Stomach (tissue), 9 donors: ENCODE results near the gene UNC5A. TPM values are rescaled to one million over a fixed set of nuclear protein-coding genes. Genes with fewer than 3 reads are reported as not detected.

Experiments
- DNase-seq, 2 donors: peaks; one replicate each; pipeline versions ENCODE4 v3.0.0 to v3.0.0-alpha.2; 2013 to 2019
- H3K27ac ChIP-seq, 5 donors: fragments of 200-600 bp in 4 of 5; sonication (generic) in 4 of 5; one replicate each; pipeline ENCODE4 v1.5.1; 2013 to 2019; ENCODE audit warnings: mild to moderate bottlenecking in 1 of 5, moderate library complexity in 1 of 5
- H3K27me3 ChIP-seq, 3 donors: fragments of 200-600 bp; sonication (generic); one replicate each; pipeline ENCODE4 v1.5.1; 2017 to 2019; ENCODE audit warnings: mixed run types in 1 of 3
- H3K36me3 ChIP-seq, 4 donors: fragments of 200-600 bp; sonication (generic); 1 replicate in 3 of 4; 2 replicates in 1 of 4; pipeline ENCODE4 v1.5.1; 2016 to 2019
- H3K4me1 ChIP-seq, 4 donors: fragments of 200-600 bp; sonication (generic); one replicate each; pipeline ENCODE4 v1.5.1; 2016 to 2019
- H3K4me3 ChIP-seq, 4 donors: fragments of 200-600 bp; sonication (generic) in 3 of 4; one replicate each; pipeline ENCODE4 v1.5.1; 2016 to 2019; ENCODE audit warnings: mild to moderate bottlenecking in 1 of 4
- H3K9me3 ChIP-seq, 4 donors: fragments of 200-600 bp; sonication (generic); one replicate each; pipeline ENCODE4 v1.5.1; 2016 to 2019
- EP300 ChIP-seq: sonication (generic); formaldehyde crosslinking; IDR thresholded peaks from one replicate; pipeline ENCODE4 v1.6.1; 2017; ENCODE audit warnings: antibody characterized with exemption
- POLR2A ChIP-seq, 4 donors: fragments of 450-650 bp; IDR thresholded peaks; one replicate each; pipeline ENCODE4 v1.6.1; 2016; ENCODE audit warnings: antibody characterized with exemption in 4 of 4, control low read depth in 2 of 4, mild to moderate bottlenecking in 1 of 4, moderate library complexity in 1 of 4
- POLR2AphosphoS5 ChIP-seq, 3 donors: sonication (generic); formaldehyde crosslinking; IDR thresholded peaks; one replicate each; pipeline ENCODE4 v1.6.1; 2016; ENCODE audit warnings: antibody characterized with exemption in 3 of 3
- WGBS, 5 donors: extraction: QIAGEN DNeasy Blood & Tissue Kit in 3 of 5; methylation state at CpG; one replicate each; pipeline versions ENCODE4 v1.1.5 to v1.1.7; 2013 to 2018; 5-methylcytosine and 5-hydroxymethylcytosine counted together
- intact Hi-C: fragments of 100-400 bp; cut with DNase I; formaldehyde crosslinking; loops from one replicate; pipeline ENCODE4 v1.15.1; 2023; ENCODE audit warnings: low total_unique reads
- polyA plus RNA-seq, 3 donors: library from polyadenylated mRNA; stranded (reverse); fragments of 200-250 nt; gene quantifications; one replicate each; pipeline ENCODE4 v1.2.3, GENCODE V29; 2013
- total RNA-seq, 5 donors: library from RNA; depleted of rRNA; stranded (reverse); fragments of >200 nt; gene quantifications; one replicate each; pipeline versions ENCODE4 v1.1.0 to v1.2.3, GENCODE V29; 2014 to 2016
- TF ChIP-seq, protein P1 (sequence below), 7 experiments: fragments of 450-650 bp in 4 of 7; fragments of 200-600 bp in 3 of 7; sonication (generic) in 3 of 7; IDR thresholded peaks; one replicate each; pipeline ENCODE4 v1.5.1; 2016 to 2019; ENCODE audit warnings: antibody characterized with exemption in 7 of 7, control low read depth in 2 of 7, mild to moderate bottlenecking in 1 of 7
- donor health status: healthy with polysubstance abuse.
- donor health status: Bipolar disorder and iron deficiency.
- donor health status: healthy.

Gene UNC5A
- total and polyA plus RNA-seq, 8 donors, result 0.08 to 0.72 (median 0.46) TPM; not detected in 4

DNA sequence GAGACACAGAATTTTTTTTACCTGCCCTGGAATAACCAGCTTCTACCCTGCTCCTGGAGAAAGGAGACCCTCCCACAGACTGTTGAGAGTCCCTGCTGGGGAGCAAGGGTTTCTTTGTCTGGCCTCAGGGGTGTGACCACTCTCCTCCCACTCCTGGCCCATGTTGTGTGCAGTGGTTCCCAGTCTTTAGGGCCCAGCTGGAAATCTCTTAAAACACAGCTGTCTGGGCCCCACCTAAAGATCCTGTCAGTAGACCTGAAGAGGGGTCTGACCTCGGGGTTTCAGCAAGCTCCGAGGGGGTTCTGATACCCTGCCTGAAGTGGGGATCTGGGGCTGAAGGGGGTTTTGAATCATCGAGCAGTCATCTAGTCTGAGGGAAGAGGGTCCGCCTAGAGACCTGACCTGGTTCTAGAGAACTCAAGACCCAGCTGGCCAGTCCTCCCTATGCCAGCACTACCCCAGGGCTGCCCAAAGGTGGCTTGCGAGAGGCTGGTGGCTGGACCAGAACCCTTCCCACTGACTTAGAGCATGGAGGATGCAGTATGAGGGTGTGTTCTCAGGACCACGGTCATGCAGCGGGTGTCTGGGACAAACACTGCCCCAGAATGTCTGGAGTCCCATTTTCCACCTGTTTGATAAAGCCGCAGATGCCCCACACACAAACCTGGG lies 8.1 kb upstream of the UNC5A start:
- Histone ChIP-seq H3K27me3 (peaks cover 0 to 73% (median 37%) of the 10 kb centered on the region in 3 donors), H3K4me1 (no peaks in the 10 kb centered on the region), H3K36me3 (no peaks in the 10 kb centered on the region), H3K4me3 (no peak overlapping the region), H3K27ac (no peak overlapping the region), H3K9me3 (no peaks in the 10 kb centered on the region)
- TF ChIP-seq POLR2AphosphoS5 (IDR thresholded peaks at IDR 0.05) (no peak), EP300 (no peak), POLR2A (IDR thresholded peaks at IDR 0.05) (no peak)
- TF ChIP-seq, protein P1, sequence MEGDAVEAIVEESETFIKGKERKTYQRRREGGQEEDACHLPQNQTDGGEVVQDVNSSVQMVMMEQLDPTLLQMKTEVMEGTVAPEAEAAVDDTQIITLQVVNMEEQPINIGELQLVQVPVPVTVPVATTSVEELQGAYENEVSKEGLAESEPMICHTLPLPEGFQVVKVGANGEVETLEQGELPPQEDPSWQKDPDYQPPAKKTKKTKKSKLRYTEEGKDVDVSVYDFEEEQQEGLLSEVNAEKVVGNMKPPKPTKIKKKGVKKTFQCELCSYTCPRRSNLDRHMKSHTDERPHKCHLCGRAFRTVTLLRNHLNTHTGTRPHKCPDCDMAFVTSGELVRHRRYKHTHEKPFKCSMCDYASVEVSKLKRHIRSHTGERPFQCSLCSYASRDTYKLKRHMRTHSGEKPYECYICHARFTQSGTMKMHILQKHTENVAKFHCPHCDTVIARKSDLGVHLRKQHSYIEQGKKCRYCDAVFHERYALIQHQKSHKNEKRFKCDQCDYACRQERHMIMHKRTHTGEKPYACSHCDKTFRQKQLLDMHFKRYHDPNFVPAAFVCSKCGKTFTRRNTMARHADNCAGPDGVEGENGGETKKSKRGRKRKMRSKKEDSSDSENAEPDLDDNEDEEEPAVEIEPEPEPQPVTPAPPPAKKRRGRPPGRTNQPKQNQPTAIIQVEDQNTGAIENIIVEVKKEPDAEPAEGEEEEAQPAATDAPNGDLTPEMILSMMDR (IDR thresholded peaks at IDR 0.05), result no peak
- DNase-seq, result no peak
- intact Hi-C loops, result no loop called here
- WGBS, 5 donors, result 74 to 87% (median 82%) methylated on average over 8 of the region's 8 CpGs

DNA sequence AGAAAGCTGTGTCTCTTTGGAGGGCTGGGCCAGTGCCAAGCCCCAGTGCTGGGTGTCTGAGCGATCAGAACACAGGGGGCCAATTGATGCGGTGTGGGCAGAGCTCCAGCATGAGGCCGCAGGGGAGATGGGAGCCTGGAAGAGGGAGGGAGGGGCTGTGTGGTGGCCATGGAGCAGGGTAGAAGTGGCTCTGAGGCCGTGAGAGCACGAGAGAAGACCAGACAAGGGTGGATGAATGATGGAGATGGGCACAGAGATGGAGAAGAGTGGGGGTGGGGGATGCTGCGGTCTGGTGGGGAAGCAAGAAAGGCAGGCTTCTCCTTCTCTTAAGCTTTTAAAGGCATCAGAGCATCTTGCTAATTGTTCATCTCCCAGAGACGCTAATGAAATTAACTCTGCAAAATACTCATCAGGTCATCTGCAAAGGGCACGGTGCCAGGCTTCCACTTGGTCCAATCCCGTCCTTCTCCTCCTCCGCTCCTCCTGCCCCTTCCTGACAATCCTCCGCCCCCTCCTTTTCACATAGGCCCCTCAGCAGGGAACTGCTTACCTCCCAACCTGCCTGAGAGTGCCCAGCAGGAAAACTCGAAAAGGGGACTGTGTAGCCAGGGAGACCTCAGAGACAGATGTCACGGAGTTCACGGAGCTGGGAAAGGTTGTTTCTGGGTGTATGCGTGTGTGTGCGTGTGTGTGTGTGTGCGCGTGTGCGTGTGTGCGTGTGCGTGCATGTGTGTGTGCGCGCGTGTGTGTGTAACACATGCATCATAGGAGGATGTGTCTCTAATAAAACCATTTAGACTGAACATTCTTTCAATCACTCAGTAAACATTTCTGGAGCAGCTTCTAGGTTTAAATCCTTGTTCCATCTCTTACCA lies 7.1 kb upstream of the UNC5A start:
- H3K4me1 ChIP-seq, result no peaks in the 10 kb centered on the region
- TF ChIP-seq EP300, result no peak
- TF ChIP-seq POLR2AphosphoS5 (IDR thresholded peaks at IDR 0.05), result no peak
- no peak for TF ChIP-seq POLR2A (IDR thresholded peaks at IDR 0.05)
- TF ChIP-seq, protein P1 (IDR thresholded peaks at IDR 0.05), result no peak
- no peaks in the 10 kb centered on the region for H3K36me3 ChIP-seq
- peaks cover 0 to 73% (median 30%) of the 10 kb centered on the region in 3 donors for H3K27me3 ChIP-seq
- intact Hi-C loops, result no loop called here
- H3K4me3 ChIP-seq, result no peak overlapping the region
- 61 to 66% (median 63%) methylated on average over 24 of the region's 24 CpGs for WGBS, 5 donors
- peak in 1 of 2 donors; percentile 62 for DNase-seq
- H3K9me3 ChIP-seq, result no peaks in the 10 kb centered on the region
- no peak overlapping the region for H3K27ac ChIP-seq

DNA sequence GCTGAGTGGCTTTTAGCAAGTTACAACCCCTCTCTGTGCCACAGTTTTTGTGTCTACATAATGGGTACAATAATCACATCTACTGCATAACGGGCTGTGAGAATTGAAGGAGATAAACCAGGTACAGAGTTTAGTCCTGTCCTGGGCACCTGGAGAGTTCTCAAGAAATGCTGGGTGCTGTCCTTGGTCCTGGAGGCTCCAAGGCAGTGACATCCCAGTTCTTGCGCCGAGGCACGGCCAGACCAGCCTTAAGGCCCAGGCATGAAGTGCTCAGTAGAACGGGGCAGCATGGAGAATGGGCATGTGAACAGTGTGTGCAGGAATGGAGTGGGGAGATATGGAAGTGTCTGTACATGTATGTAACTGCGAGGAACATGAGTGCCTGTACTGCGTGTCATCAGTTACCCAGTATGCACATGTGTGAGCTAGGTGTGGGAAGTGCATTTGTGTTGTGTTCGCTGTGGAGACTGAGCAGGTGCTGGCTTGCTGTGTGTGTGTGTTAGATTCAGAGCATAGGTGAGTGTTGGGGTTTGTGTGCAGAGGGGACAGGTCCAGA lies 6.3 kb upstream of the UNC5A start:
- peak in 1 of 2 donors; percentile 68 for DNase-seq
- peaks cover 0 to 73% (median 29%) of the 10 kb centered on the region in 3 donors for H3K27me3 ChIP-seq
- intact Hi-C loops, result no loop called here
- no peak overlapping the region for H3K27ac ChIP-seq
- H3K36me3 ChIP-seq, result no peaks in the 10 kb centered on the region
- WGBS, 5 donors, result 42 to 46% (median 43%) methylated on average over 7 to 8 of the region's 8 CpGs
- H3K4me1 ChIP-seq, result peaks cover 0 to 1% (median 0%) of the 10 kb centered on the region in 4 donors
- no peaks in the 10 kb centered on the region for H3K9me3 ChIP-seq
- H3K4me3 ChIP-seq, result no peak overlapping the region
- no peak for TF ChIP-seq POLR2A (IDR thresholded peaks at IDR 0.05)
- TF ChIP-seq POLR2AphosphoS5 (IDR thresholded peaks at IDR 0.05), result no peak
- no peak for TF ChIP-seq EP300
- TF ChIP-seq, protein P1 (IDR thresholded peaks at IDR 0.05), result no peak

DNA sequence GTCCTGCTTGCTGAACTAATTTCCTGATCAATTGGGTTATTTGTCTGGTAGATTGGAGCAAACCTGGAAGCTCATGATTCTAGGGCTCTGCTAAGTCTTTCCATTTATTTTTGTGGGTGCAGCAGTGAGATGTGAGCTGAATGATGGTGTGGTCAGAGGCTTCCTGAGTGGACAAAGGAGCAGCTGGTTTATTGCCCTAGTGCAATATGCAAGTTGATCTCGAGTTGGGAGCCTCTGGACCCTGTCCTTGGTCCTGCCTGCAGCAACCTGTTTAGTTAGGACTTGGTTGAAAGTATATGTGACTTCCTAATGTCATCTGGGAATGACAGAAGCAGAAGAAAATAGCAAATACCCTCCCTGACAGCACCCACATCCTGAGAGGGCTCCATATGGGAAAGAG lies 4.2 kb upstream of the UNC5A start:
- Histone ChIP-seq H3K27me3 (peaks cover 11 to 93% (median 48%) of the 10 kb centered on the region in 3 donors), H3K4me1 (peaks cover 14 to 20% (median 17%) of the 10 kb centered on the region in 4 donors), H3K9me3 (no peaks in the 10 kb centered on the region), H3K27ac (no peak overlapping the region), H3K4me3 (no peak overlapping the region), H3K36me3 (no peaks in the 10 kb centered on the region)
- TF ChIP-seq POLR2AphosphoS5 (IDR thresholded peaks at IDR 0.05) (no peak), POLR2A (IDR thresholded peaks at IDR 0.05) (no peak), EP300 (no peak)
- TF ChIP-seq, protein P1 (IDR thresholded peaks at IDR 0.05), result no peak
- DNase-seq, result peak in 1 of 2 donors; percentile 45
- intact Hi-C loops, result no loop called here
- WGBS, 5 donors, result 0 to 3% (median 0%) methylated on average over 1 of the region's 1 CpG
